ENCODE measurements around the gene CHRM1. TPM values are rescaled to one million over a fixed set of nuclear protein-coding genes. Genes with fewer than 3 reads are reported as not detected.

Gene CHRM1
- total RNA-seq, 1 experiment from 2014 or later = not detected

- H3K27ac ChIP-seq = no peak overlapping the region
- peaks cover 59% of the 10 kb centered on the region for H3K27me3 ChIP-seq (replicated peaks)
- H3K9me3 ChIP-seq (replicated peaks) = no peaks in the 10 kb centered on the region
- no peak for DNase-seq (ENCODE audit: low read depth in 1 of 2, low spot score in 2 of 2)
- no peak overlapping the region for H3K4me3 ChIP-seq
- no peaks in the 10 kb centered on the region for H3K36me3 ChIP-seq
- H3K4me1 ChIP-seq (replicated peaks) = no peaks in the 10 kb centered on the region; the same call in none of the 2 replicates
Measured at GRCh38 chr11:62921573-62922188, 518 bp upstream of the CHRM1 start.

GRCh38 chr11:62919898-62920640, 1.1 kb downstream of the CHRM1 start:
- Histone ChIP-seq H3K27ac (no peak overlapping the region), H3K9me3 (replicated peaks) (no peaks in the 10 kb centered on the region), H3K27me3 (replicated peaks) (peaks cover 54% of the 10 kb centered on the region), H3K36me3 (no peaks in the 10 kb centered on the region), H3K4me1 (replicated peaks) (no peaks in the 10 kb centered on the region; the same call in none of the 2 replicates), H3K4me3 (no peak overlapping the region)
- no peak for DNase-seq (ENCODE audit: low read depth in 1 of 2, low spot score in 2 of 2)

GRCh38 chr11:62919476-62919875, 1.7 kb downstream of the CHRM1 start:
- Histone ChIP-seq H3K27ac (no peak overlapping the region), H3K36me3 (no peaks in the 10 kb centered on the region), H3K27me3 (replicated peaks) (peaks cover 49% of the 10 kb centered on the region), H3K9me3 (replicated peaks) (no peaks in the 10 kb centered on the region), H3K4me3 (no peak overlapping the region), H3K4me1 (replicated peaks) (no peaks in the 10 kb centered on the region; the same call in none of the 2 replicates)
- no peak for DNase-seq (ENCODE audit: low read depth in 1 of 2, low spot score in 2 of 2)

GRCh38 chr11:62918531-62918930, 2.6 kb downstream of the CHRM1 start:
- H3K9me3 ChIP-seq (replicated peaks) = no peaks in the 10 kb centered on the region
- no peak for DNase-seq (ENCODE audit: low read depth in 1 of 2, low spot score in 2 of 2)
- no peak overlapping the region for H3K27ac ChIP-seq
- no peaks in the 10 kb centered on the region for H3K36me3 ChIP-seq
- H3K27me3 ChIP-seq (replicated peaks) = peaks cover 42% of the 10 kb centered on the region
- H3K4me1 ChIP-seq (replicated peaks) = no peaks in the 10 kb centered on the region; the same call in none of the 2 replicates
- H3K4me3 ChIP-seq = no peak overlapping the region

- no peaks in the 10 kb centered on the region for H3K9me3 ChIP-seq (replicated peaks)
- H3K36me3 ChIP-seq = no peaks in the 10 kb centered on the region
- H3K4me3 ChIP-seq = no peak overlapping the region
- H3K27ac ChIP-seq = no peak overlapping the region
- no peaks in the 10 kb centered on the region; the same call in 1 of the 2 replicates for H3K4me1 ChIP-seq (replicated peaks)
- H3K27me3 ChIP-seq (replicated peaks) = peaks cover 37% of the 10 kb centered on the region
- no peak for DNase-seq (ENCODE audit: low read depth in 1 of 2, low spot score in 2 of 2)
Measured at GRCh38 chr11:62917906-62918502, 3.2 kb downstream of the CHRM1 start.

- peaks cover 2% of the 10 kb centered on the region; the same call in 1 of the 2 replicates for H3K4me1 ChIP-seq (replicated peaks)
- H3K27me3 ChIP-seq (replicated peaks) = peaks cover 16% of the 10 kb centered on the region
- H3K4me3 ChIP-seq = no peak overlapping the region
- DNase-seq (ENCODE audit: low read depth in 1 of 2, low spot score in 2 of 2) = no peak
- no peaks in the 10 kb centered on the region for H3K9me3 ChIP-seq (replicated peaks)
- no peaks in the 10 kb centered on the region for H3K36me3 ChIP-seq
- H3K27ac ChIP-seq = no peak overlapping the region
Measured at GRCh38 chr11:62914416-62914815, 6.7 kb downstream of the CHRM1 start.

- Histone ChIP-seq H3K4me3 (no peak overlapping the region), H3K36me3 (no peaks in the 10 kb centered on the region), H3K4me1 (replicated peaks) (peaks cover 7% of the 10 kb centered on the region; the same call in 1 of the 2 replicates), H3K27me3 (replicated peaks) (peaks cover 9% of the 10 kb centered on the region), H3K27ac (no peak overlapping the region), H3K9me3 (replicated peaks) (no peaks in the 10 kb centered on the region)
- DNase-seq (ENCODE audit: low read depth in 1 of 2, low spot score in 2 of 2) = no peak
Measured at GRCh38 chr11:62912268-62912667, 8.9 kb downstream of the CHRM1 start.

- H3K4me3 ChIP-seq = no peak overlapping the region
- no peak for DNase-seq (ENCODE audit: low read depth in 1 of 2, low spot score in 2 of 2)
- H3K27me3 ChIP-seq (replicated peaks) = peaks cover 9% of the 10 kb centered on the region
- no peaks in the 10 kb centered on the region for H3K9me3 ChIP-seq (replicated peaks)
- no peak overlapping the region for H3K27ac ChIP-seq
- H3K36me3 ChIP-seq = no peaks in the 10 kb centered on the region
- H3K4me1 ChIP-seq (replicated peaks) = peaks cover 7% of the 10 kb centered on the region; the same call in 1 of the 2 replicates
Measured at GRCh38 chr11:62911137-62912130, 9.7 kb downstream of the CHRM1 start.

GRCh38 chr11:62910141-62910882, 10.9 kb downstream of the CHRM1 start:
- Histone ChIP-seq H3K27ac (no peak overlapping the region), H3K9me3 (replicated peaks) (no peaks in the 10 kb centered on the region), H3K4me1 (replicated peaks) (peaks cover 7% of the 10 kb centered on the region; the same call in 1 of the 2 replicates), H3K36me3 (no peaks in the 10 kb centered on the region), H3K27me3 (replicated peaks) (peaks cover 5% of the 10 kb centered on the region), H3K4me3 (no peak overlapping the region)
- DNase-seq (ENCODE audit: low read depth in 1 of 2, low spot score in 2 of 2) = no peak

- Histone ChIP-seq H3K27me3 (replicated peaks) (0 out of 2 replicates have a peak, but pooled peaks cover 3% of the 10 kb centered on the region), H3K4me1 (replicated peaks) (peaks cover 7% of the 10 kb centered on the region; the same call in 1 of the 2 replicates), H3K27ac (no peak overlapping the region), H3K36me3 (no peaks in the 10 kb centered on the region), H3K9me3 (replicated peaks) (no peaks in the 10 kb centered on the region), H3K4me3 (no peak overlapping the region)
- peak; percentile 78 to 84 for DNase-seq (ENCODE audit: low read depth in 1 of 2, low spot score in 2 of 2)
Measured at GRCh38 chr11:62909107-62909894, 11.9 kb downstream of the CHRM1 start.

- DNase-seq (ENCODE audit: low read depth in 1 of 2, low spot score in 2 of 2) = no peak
- H3K27me3 ChIP-seq (replicated peaks) = 0 out of 2 replicates have a peak, but pooled peaks cover 3% of the 10 kb centered on the region
- peaks cover 7% of the 10 kb centered on the region; the same call in 1 of the 2 replicates for H3K4me1 ChIP-seq (replicated peaks)
- no peak overlapping the region for H3K4me3 ChIP-seq
- no peak overlapping the region for H3K27ac ChIP-seq
- no peaks in the 10 kb centered on the region for H3K36me3 ChIP-seq
- no peaks in the 10 kb centered on the region for H3K9me3 ChIP-seq (replicated peaks)
Measured at GRCh38 chr11:62908468-62909072, 12.6 kb downstream of the CHRM1 start.

Data from SJSA1 (cell line).